ENCODE measurements around the gene ATP1A1.

The ATP1A1 gene

DNA sequence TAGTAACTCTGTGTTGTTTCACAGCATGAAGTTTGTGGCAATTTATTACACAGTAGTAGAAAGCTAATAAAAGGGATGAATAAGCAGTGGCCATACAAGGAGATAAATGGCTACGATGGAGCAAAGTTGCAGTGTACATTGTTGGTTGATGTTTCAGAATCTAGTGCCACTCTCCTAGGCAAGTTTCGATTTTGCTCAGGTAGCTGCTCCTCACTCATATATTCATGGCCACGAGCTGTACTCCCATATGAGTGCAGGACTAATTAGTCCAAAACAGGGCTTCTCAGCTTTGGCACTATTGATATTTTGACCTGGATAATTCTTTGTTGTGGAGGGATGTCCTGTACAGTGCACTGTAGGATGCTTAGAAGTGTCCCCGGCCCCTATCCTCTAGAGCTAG is 30.0 kb upstream of the ATP1A1 start:
- TF ChIP-seq, protein P1, sequence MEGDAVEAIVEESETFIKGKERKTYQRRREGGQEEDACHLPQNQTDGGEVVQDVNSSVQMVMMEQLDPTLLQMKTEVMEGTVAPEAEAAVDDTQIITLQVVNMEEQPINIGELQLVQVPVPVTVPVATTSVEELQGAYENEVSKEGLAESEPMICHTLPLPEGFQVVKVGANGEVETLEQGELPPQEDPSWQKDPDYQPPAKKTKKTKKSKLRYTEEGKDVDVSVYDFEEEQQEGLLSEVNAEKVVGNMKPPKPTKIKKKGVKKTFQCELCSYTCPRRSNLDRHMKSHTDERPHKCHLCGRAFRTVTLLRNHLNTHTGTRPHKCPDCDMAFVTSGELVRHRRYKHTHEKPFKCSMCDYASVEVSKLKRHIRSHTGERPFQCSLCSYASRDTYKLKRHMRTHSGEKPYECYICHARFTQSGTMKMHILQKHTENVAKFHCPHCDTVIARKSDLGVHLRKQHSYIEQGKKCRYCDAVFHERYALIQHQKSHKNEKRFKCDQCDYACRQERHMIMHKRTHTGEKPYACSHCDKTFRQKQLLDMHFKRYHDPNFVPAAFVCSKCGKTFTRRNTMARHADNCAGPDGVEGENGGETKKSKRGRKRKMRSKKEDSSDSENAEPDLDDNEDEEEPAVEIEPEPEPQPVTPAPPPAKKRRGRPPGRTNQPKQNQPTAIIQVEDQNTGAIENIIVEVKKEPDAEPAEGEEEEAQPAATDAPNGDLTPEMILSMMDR (conservative IDR thresholded peaks at IDR 0.05; ENCODE audit: low read depth, low read length), result no peak
- no peak for DNase-seq (ENCODE audit: low read depth)
- H3K4me3 ChIP-seq (ENCODE audit: low read length), result no peak overlapping the region

DNA sequence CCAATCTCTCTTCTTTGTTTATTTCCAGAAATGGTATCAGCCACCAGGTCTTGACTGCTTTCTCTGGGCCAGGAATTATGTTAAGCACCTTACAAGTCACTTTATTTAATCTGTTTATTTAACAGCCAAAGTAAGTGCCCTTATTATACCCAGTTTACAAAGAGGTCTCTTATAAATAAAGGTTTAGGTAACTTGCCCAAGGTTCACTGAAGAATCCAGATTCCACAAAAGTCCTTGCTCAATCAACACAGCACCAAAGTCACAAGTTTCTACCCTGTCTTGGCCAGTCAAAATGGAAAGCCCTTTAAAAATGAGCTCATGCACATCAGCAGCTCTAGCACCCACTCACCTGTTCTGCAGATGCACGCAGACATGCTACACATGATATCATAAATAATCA is 28.0 kb upstream of the ATP1A1 start:
- no peak overlapping the region for H3K4me3 ChIP-seq (ENCODE audit: low read length)
- TF ChIP-seq, protein P1 (conservative IDR thresholded peaks at IDR 0.05; ENCODE audit: low read depth, low read length), result no peak
- DNase-seq (ENCODE audit: low read depth), result no peak

DNA sequence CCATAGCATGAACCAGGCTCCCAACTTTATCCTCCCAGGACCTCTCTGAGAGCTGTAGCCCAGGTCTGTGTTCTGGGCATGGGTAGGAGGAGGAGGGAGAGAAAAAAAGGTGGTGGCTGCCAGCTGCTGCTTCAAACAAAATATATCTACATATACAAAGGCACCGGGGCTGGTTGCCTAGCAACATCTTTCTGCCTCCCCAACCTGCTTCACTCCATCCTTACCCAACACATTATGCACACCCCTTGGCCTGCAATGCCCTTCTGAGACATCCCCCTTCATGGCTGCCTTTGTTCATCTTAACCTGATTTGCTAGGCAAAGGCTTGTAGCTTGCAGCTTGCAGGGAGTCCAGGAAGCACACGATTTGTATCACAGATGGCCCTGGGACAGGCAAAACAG is 27.2 kb upstream of the ATP1A1 start:
- H3K4me3 ChIP-seq (ENCODE audit: low read length), result no peak overlapping the region
- no peak for DNase-seq (ENCODE audit: low read depth)
- TF ChIP-seq, protein P1 (conservative IDR thresholded peaks at IDR 0.05; ENCODE audit: low read depth, low read length), result no peak

DNA sequence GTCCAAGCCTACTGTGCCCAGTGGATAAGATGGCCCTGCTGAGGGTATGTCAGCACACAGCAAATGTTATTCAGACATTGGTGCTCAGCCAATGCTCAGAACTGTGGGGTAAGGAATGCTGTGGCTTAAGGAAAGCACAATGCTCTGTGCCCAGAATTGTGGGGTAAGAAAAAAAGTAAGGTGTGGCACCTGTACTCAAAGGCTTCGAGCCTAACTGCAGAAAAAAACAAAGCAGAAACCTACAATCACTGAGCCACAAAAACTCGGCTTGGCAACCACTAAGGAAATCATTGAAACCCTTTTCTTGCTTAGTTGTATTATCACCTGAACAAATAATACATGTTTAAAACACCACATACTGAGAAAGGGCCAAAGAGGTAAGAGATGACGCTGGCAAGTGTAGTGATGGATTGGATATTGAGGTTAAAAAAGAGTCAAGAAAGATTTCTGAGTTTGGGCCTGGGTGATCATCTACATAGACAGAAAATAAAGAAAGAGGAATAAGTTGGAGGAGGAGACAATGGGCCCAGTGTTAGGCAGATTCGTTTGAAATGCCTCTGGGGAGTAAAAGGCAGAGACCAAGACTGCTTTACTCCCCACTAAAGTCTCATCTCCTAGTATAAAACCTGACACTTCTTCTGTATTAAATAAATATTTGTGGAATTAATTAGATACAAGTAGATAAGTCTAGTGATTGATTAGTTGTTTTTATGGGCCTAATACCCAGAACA is 25.9 kb upstream of the ATP1A1 start:
- no peak for DNase-seq (ENCODE audit: low read depth)
- H3K4me3 ChIP-seq (ENCODE audit: low read length), result no peak overlapping the region
- TF ChIP-seq, protein P1 (conservative IDR thresholded peaks at IDR 0.05; ENCODE audit: low read depth, low read length), result no peak

DNA sequence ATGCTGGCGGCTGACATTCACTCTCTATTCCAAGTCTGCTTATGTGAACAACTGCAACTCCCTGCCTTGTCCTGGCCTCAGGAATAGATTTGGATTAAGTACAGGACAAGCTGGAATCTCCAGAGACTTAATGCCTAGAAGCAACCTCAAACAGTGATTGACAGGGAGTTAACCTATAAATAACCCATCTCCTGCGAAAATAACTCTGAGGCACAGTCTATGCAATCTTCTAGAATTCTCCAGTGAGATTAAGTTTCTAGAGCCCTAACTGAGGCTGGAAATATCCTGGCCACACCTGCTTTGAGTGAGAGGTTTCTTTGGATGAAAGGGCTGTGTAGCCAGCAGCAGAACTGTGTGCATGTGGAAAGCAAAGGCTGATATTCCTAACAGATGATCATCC is 25.3 kb upstream of the ATP1A1 start:
- no peak overlapping the region for H3K4me3 ChIP-seq (ENCODE audit: low read length)
- no peak for DNase-seq (ENCODE audit: low read depth)
- TF ChIP-seq, protein P1 (conservative IDR thresholded peaks at IDR 0.05; ENCODE audit: low read depth, low read length), result no peak

DNA sequence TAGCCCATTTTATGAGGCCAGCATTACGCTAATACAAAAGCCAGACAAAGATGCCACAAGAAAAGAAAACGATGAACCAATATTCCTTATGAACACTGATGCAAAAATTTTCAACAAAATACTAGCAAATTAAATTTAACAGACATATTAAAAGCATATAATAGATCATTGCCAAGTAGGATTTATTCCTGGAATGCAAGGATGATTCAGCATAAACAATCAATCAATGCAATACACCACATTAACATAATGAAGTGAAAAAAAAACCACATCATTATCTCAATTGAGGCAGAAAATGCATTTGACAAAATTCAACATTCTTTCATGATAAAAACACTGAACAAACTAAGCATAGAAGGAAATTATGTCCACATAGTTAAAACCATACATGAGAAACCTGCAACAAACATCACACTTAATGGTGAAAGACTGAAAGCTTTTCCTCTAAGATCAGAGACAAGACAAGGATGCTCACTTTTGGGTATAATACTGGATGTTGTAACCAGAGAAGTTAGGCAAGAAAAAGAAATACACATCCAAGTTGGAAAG is 22.9 kb upstream of the ATP1A1 start:
- no peak for DNase-seq (ENCODE audit: low read depth)
- TF ChIP-seq, protein P1 (conservative IDR thresholded peaks at IDR 0.05; ENCODE audit: low read depth, low read length), result no peak
- no peak overlapping the region for H3K4me3 ChIP-seq (ENCODE audit: low read length)

DNA sequence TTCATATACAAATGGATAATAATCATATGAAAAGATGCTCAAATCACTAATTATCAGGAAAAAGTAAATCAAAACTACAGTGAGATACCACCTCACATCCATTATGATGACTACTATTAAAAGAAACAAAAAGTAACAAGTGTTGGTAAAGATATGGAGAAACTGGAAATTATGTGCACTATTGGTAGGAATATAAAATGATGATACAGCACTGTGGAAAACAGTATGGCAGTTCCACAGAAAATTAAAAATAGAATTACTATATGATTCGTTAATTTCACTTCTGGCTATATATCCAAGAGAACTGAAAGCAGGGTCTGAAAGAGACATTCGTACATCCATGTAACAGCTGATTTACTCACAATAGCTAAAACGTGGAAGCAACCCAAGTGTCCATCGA is 21.1 kb upstream of the ATP1A1 start:
- TF ChIP-seq, protein P1 (conservative IDR thresholded peaks at IDR 0.05; ENCODE audit: low read depth, low read length), result no peak
- H3K4me3 ChIP-seq (ENCODE audit: low read length), result no peak overlapping the region
- DNase-seq (ENCODE audit: low read depth), result no peak
